HG03565 (cell line): ENCODE results near the gene NANOGP8.
"Not testable (repeated sequence)": the region's sequence is repeated elsewhere in the genome, so short reads cannot be mapped to it uniquely, and the experiment has no call there.

Source experiments
- ATAC-seq: cut with Tn5 transposase; IDR thresholded peaks from one replicate; pipeline ENCODE4 v1.9.1; 2021; ENCODE audit warnings: mild to moderate bottlenecking, moderate library complexity; ENCODE audit not compliant: unreplicated experiment

The NANOGP8 gene, protein sequence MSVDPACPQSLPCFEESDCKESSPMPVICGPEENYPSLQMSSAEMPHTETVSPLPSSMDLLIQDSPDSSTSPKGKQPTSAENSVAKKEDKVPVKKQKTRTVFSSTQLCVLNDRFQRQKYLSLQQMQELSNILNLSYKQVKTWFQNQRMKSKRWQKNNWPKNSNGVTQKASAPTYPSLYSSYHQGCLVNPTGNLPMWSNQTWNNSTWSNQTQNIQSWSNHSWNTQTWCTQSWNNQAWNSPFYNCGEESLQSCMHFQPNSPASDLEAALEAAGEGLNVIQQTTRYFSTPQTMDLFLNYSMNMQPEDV

GRCh38 chr15:35085176-35085919 lies at the start of gene NANOGP8:
NANOGP8 (minus strand) TSS chr15:35085295; CDS start chr15:35085110, 185 bp downstream.
- ATAC-seq, result not testable (repeated sequence)

DNA sequence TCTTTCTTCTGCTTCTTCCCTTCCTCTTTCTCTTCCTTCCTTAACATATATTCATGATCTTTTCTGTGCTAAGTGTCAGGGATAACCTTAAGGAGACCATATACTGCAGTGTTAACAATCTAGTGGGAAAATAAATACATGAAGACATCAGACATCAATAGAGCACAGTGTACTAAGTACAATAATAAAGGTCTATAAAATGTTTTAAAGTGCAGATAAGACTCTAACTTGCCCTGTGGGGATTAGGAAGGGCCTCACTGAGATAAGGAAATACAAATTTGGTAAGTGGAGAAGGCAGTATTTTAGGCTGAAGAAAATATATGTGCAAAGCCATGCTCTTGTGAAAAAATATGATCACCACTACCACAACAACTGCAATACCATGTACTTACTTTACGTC lies 49.2 kb upstream of the NANOGP8 start:
- no peak for ATAC-seq

DNA sequence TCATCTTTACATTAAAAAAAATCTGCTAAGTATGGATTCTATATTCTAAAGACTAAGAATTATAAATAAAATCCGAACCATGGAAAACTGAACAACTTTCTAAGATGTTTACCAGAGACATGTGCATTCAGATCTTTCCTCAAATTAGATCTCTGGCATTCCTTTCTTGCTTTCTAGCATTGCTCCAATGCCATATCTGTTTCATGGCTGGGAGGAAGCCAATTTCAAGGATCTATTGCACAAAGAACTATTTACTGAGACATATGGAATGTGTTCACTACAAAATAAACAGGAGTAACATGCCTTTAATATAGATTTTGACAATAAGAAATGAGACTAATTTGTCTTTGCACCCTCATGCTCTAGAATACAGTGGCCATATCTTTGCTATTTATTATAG lies 45.1 kb upstream of the NANOGP8 start:
- ATAC-seq, result no peak

DNA sequence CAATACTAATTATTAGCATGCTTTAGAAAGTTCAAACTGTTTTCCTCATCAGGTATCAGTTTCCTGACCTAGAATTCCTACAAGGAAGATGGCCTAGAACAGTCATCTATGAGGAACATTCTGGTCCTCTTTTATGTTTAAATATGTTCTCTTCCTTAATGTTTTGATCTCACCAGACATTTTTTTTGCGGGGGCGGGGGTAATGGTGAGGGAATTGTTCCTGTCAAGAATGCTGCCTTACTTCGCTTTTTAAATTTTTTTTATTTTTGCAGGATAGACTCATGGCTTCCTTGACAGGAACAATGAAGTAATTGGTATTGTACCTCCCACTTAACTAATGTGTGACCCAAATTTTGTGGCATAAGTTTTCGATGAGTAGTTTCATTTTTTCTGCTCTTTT lies 44.3 kb upstream of the NANOGP8 start:
- no peak for ATAC-seq

DNA sequence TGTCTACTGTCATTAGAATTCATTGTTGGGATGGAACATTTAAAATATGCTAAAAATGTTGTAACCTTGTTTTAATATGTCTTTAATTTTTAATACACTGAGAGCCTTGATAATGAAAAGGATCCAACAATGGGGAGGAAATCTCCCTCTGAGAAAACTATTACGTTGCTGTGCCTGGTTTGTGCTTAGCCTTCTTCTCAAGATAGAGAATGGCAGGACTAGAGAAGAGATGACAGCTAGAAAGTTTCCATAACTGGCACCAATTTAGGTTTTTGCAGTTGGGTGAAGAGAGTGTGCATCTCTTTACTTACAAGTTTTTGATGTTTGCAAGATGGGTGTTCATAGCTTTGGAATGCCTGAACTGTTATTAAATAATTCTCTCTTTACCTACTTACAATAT lies 42.6 kb upstream of the NANOGP8 start:
- no peak for ATAC-seq

GRCh38 chr15:35126236-35126635 lies 41.1 kb upstream of the NANOGP8 start:
- ATAC-seq, result no peak

DNA sequence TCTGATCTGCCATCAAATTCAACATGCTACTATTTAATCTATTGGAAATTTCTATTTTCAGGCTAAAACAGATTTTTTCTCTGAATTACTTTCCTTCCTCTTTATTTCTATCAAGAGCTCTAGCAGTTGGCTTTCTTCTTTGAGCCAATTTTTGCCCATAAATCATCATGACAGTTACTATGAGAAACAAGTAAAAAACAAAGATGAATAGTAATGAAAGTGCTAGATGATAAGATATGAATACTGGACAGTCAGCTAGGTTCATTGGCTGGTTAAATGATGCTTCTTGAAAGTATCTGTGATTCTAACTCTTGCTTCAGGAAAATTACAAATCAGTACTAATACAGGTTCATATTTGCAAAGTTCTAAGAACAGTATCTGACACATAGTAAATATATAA lies 38.6 kb upstream of the NANOGP8 start:
- no peak for ATAC-seq

- ATAC-seq, result no peak
Observed at GRCh38 chr15:35121611-35122359, 36.7 kb upstream of the NANOGP8 start.

- no peak for ATAC-seq
Observed at GRCh38 chr15:35120173-35120572, 35.1 kb upstream of the NANOGP8 start.

DNA sequence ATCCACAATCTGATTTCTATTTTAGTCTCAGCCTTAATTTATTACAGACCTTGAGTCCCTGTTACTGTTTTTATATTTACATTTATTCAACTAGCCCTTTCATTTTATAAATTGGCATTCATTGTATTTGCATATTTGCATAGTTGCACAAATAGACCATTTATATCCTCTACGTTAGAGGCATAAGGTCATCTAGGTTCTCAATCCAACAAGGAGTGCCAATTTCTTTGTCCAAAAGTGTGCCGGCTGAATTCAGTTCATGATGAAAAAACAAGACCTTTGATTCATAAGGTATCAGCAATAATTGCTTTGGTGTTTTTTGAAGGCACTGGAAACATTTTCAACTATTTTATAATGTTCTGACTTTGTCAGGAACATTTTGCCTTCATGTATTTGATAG lies 33.9 kb upstream of the NANOGP8 start:
- ATAC-seq, result no peak

DNA sequence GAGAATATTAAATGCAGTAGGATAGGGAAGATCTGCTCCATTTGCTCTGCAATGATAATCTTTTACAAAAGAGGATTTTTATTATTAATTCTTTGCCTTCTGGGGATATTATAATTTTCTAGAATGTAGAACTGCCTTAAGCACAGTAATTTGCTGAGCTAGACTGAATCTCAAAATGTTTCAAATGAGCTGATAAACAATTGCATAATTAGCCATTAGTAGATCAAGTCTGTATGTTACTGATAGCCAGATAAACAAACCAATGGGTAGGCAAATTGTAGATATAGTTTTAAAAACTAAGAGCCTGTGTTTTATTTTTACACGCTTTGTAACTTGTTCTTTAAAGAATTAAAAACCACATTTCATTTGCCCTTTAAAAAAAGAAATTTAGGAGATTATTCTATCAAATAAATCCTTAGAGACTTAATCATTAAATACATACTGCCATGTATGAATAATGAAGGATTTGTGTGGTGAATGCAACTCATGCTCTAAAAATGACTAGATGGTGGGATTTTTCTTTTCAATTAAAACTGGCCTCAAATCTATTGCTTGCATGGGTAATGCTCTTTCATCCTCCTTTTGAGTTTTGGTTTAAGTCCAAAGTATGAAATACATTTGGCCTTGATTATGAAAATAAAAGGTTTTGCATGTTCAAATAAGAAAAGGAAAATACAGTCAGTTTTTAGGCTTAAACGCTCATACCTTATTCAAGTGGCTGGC lies 32.6 kb upstream of the NANOGP8 start:
- no peak for ATAC-seq

DNA sequence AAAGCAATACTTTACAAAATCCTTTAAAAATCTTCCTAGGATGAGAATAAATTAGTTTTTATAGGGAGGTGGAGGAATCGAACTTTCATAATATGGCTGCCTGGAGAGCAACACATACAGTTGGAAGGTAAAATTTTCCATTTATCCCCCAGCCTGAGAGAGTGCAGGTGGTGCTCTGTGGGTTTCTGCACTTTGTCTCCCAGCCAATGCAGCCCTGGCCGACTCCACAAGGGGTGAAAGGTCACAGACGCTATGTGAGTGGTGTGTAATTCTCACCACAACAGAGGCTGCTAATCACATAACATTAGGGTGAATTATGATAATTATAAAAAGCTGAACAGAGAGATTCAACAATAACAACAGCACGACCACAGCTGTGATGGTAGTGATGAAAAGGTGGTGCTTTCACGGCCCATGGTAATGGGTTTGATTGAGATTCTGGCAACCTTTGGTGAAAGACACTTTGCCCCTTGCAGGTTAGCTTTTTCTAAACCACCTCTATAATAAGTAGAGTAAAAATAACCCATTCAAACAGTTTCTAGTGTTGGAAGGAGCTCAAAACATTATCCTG lies 30.1 kb upstream of the NANOGP8 start:
- no peak for ATAC-seq

GRCh38 chr15:35112346-35112745 lies 27.3 kb upstream of the NANOGP8 start:
- no peak for ATAC-seq

DNA sequence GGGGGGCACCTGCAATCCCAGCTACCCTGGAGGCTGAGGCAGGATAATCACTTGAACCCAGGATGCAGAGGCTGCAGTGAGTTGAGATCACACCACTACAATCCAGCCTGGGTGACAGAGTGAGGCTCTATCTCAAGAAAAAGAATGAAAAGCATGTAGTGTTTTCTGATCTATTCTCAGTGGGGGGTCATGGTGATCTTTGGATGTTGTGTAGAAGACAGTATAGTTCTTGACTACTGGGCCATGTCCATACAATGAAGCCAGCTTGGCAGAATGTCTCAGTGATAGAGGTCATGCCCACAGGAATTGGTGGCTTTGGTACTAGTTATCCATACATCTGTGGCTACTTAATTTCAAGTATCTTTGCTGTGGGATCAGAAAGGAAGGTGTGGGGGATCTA lies 26.8 kb upstream of the NANOGP8 start:
- ATAC-seq, result no peak

- ATAC-seq, result no peak
Observed at GRCh38 chr15:35108453-35108852, 23.4 kb upstream of the NANOGP8 start.

DNA sequence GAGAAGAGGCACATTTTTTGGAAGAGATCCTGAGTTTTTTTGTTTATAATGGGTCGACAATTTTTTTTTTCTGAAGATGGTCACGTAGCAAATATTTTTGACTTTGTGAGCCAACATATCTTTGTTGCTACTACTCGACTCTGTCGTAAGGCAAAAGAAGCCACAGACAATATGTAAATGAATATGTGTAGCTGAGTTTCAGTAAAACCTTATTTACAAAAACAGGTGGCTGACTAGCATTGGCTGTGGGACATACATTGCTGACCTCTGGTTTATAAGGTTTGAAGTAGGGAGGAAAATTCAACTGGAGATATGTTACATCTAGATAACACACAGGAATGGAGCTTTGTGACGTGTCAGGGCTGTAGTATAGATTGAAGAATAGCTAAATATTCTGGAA lies 22.5 kb upstream of the NANOGP8 start:
- no peak for ATAC-seq

- no peak for ATAC-seq
Observed at GRCh38 chr15:35107122-35107521, 22.0 kb upstream of the NANOGP8 start.

- ATAC-seq, result no peak
Observed at GRCh38 chr15:35104526-35105147, 19.5 kb upstream of the NANOGP8 start.

DNA sequence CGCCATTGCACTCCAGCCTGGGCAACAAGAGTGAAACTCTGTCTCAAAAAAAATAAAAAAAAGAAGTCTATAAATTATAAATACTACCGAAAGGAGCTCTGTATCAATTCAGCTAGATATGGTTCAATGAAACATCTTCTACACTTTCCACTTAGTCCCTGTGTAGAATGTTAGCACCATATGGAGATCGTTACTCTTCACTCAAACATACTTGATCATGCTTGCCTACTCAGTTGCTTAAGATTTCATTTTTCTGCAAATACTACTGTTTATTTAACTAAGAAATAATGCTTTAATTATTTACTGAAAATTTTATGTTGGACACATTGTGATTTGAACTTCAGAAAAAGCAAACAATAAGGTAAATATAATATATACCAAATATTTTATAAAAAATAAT lies 17.1 kb upstream of the NANOGP8 start:
- no peak for ATAC-seq

DNA sequence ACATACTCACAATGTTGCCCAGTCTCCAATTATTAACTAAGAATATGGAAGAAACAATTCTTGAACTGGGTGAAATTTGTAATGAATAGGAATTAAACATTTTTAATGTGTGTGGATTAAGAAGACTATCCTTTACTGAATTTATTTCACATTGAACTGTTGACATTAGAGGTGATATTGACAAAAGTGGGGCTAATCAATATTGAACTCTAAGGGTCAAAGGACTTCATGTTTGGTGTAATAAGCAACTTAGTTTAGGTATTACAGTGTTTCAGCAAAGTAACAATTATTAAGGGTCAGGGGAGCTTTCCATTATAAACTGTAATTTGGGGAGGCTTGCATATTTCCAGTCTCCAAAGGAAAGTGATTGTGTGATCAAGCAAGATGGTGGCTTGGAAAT lies 16.2 kb upstream of the NANOGP8 start:
- ATAC-seq, result no peak
